SU-DHL-6 (cell line): ENCODE data around the gene ALPK1.

ENCODE experiments used
- H2AFZ ChIP-seq: fragments of 200-600 bp; sonication (generic); 2 replicates; pipeline ENCODE4 v1.6.1; 2014; ENCODE audit warnings: low read depth, mild to moderate bottlenecking, moderate library complexity, mixed read lengths, antibody characterized with exemption, low read length; ENCODE audit not compliant: severe bottlenecking
- H3F3A ChIP-seq: fragments of 200-600 bp; shearing (Covaris generic); 2 replicates; pipeline ENCODE4 v1.6.0; 2016; ENCODE audit warnings: antibody characterized with exemption, mild to moderate bottlenecking; ENCODE audit not compliant: insufficient read depth
- H3K27ac ChIP-seq: fragments of 200-600 bp; sonication (generic); 2 replicates; pipeline ENCODE4 v1.5.1; 2016; ENCODE audit warnings: low read depth, mild to moderate bottlenecking, low read length, moderate library complexity, mixed read lengths
- H3K27me3 ChIP-seq: fragments of 200-600 bp; sonication (generic), shearing (Covaris generic); 2 replicates; pipeline ENCODE4 v1.6.0; 2014; ENCODE audit warnings: mild to moderate bottlenecking, low read length
- H3K36me3 ChIP-seq: fragments of 200-600 bp; sonication (generic); 2 replicates; pipeline ENCODE4 v1.6.1; 2014; ENCODE audit warnings: mild to moderate bottlenecking, low read length, mixed read lengths
- H3K4me2 ChIP-seq: fragments of 300-600, 200-600 bp; shearing (Covaris generic), sonication (generic); 2 replicates; pipeline ENCODE4 v1.6.0; 2014; ENCODE audit warnings: low read length, low read depth, mild to moderate bottlenecking; ENCODE audit not compliant: poor library complexity, severe bottlenecking
- H3K4me3 ChIP-seq: fragments of 200-600 bp; sonication (generic); 2 replicates; pipeline ENCODE4 v1.5.1; 2014; ENCODE audit warnings: antibody characterized with exemption, low read length, mild to moderate bottlenecking, mixed read lengths; ENCODE audit not compliant: insufficient read depth, poor library complexity, severe bottlenecking
- H3K79me2 ChIP-seq: fragments of 200-600 bp; sonication (generic); 2 replicates; pipeline ENCODE4 v1.6.1; 2014; ENCODE audit warnings: mild to moderate bottlenecking, low read length, moderate library complexity; ENCODE audit not compliant: insufficient read depth
- H3K9ac ChIP-seq: fragments of 200-600 bp; sonication (generic); 2 replicates; pipeline ENCODE4 v1.7.0; 2014; ENCODE audit warnings: mild to moderate bottlenecking, low read length
- H3K9me2 ChIP-seq: fragments of 200-600 bp; sonication (generic); replicated peaks from 2 replicates; pipeline ENCODE4 v1.6.1; 2014; ENCODE audit warnings: low read length; ENCODE audit not compliant: insufficient read depth
- H3K9me3 ChIP-seq: fragments of 200-600 bp; sonication (generic); 2 replicates; pipeline ENCODE4 v1.6.1; 2014; ENCODE audit warnings: low read length, mixed read lengths; ENCODE audit not compliant: insufficient read depth
- H4K20me1 ChIP-seq: fragments of 200-600 bp; sonication (generic); 2 replicates; pipeline ENCODE4 v1.6.1; 2014; ENCODE audit warnings: low read depth, mild to moderate bottlenecking, antibody characterized with exemption, low read length, moderate library complexity, mixed read lengths
- EZH2phosphoT487 ChIP-seq: fragments of 200-600 bp; sonication (generic), shearing (Covaris generic); conservative IDR thresholded peaks from 2 replicates; pipeline ENCODE4 v1.6.1; 2018; ENCODE audit warnings: mild to moderate bottlenecking, antibody characterized with exemption, low read length, moderate library complexity, mixed read lengths
- TF ChIP-seq, protein P1 (sequence below): fragments of 200-600 bp; sonication (generic); IDR thresholded peaks from one replicate; pipeline ENCODE4 v1.5.1; 2017; ENCODE audit warnings: antibody characterized with exemption, mild to moderate bottlenecking, low read length, moderate library complexity; ENCODE audit not compliant: insufficient read depth, poor library complexity, severe bottlenecking

Gene ALPK1

DNA sequence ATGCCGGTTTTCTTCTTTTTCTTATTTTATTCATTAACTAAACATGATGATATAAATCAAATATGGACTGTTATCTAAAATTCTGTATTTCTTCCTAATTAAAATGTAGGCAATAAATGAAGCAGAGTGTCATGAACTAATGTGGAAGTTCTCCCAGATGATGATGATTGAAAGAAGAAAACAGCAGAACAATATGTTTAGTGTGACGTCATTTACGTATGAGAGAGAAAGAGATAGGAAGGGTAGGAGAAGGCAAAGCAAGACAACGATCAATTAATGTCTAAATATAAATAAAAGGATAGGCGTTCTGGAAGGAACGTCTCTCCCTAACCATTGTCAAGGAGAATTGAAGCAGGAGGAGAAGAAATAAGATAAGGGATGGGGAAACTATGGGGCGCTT lies 113.6 kb downstream of the ALPK1 start:
- Histone ChIP-seq H3K9me3 (no peaks in the 10 kb centered on the region), H3K79me2 (no peaks in the 10 kb centered on the region), H3K9me2 (no peaks in the 10 kb centered on the region), H3K36me3 (no peaks in the 10 kb centered on the region), H3K27me3 (no peaks in the 10 kb centered on the region), H2AFZ (no peak overlapping the region), H4K20me1 (no peaks in the 10 kb centered on the region), H3K4me2 (no peak overlapping the region), H3K4me3 (no peak overlapping the region), H3K27ac (no peak overlapping the region), H3F3A (no peaks in the 10 kb centered on the region), H3K9ac (no peak overlapping the region)
- TF ChIP-seq EZH2phosphoT487: no peak
- TF ChIP-seq, protein P1, sequence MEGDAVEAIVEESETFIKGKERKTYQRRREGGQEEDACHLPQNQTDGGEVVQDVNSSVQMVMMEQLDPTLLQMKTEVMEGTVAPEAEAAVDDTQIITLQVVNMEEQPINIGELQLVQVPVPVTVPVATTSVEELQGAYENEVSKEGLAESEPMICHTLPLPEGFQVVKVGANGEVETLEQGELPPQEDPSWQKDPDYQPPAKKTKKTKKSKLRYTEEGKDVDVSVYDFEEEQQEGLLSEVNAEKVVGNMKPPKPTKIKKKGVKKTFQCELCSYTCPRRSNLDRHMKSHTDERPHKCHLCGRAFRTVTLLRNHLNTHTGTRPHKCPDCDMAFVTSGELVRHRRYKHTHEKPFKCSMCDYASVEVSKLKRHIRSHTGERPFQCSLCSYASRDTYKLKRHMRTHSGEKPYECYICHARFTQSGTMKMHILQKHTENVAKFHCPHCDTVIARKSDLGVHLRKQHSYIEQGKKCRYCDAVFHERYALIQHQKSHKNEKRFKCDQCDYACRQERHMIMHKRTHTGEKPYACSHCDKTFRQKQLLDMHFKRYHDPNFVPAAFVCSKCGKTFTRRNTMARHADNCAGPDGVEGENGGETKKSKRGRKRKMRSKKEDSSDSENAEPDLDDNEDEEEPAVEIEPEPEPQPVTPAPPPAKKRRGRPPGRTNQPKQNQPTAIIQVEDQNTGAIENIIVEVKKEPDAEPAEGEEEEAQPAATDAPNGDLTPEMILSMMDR: no peak

DNA sequence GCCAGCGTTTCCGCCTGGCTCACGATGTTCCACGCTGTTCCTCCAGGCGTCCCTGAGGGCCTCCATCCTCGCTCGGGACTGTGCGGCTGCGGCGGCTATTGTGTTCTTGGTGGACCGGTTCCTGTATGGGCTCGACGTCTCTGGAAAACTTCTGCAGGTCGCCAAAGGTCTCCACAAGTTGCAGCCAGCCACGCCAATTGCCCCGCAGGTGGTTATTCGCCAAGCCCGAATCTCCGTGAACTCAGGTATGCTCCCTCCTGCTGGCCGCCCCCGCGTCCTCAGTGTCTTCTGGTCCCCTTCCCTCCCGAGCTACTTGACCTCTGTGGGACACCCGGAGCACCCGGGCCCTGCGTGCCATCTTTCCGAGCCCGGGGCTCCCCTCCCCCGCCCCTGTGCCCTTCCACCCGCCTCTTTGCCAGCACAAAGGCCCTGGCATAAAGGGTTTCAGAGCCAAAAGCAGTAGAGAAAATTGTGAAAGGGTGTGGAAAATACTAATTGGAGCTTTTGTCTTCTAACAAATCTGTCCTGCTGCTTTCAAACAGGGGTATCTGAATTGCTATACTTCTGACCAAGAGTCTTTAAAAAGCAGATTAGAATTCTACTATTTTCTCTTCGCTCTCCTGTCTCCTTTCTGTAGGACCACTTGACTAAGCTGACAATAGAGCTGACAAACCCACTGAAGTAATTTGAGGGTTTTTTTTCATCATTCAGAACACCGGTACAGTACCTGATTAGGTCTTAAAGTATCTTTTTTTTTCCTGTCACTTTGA lies 114.8 kb downstream of the ALPK1 start:
- Histone ChIP-seq H2AFZ (no peak overlapping the region), H3K9ac (no peak overlapping the region), H3K27ac (no peak overlapping the region), H3K36me3 (no peaks in the 10 kb centered on the region), H3K9me3 (no peaks in the 10 kb centered on the region), H3K79me2 (no peaks in the 10 kb centered on the region), H4K20me1 (no peaks in the 10 kb centered on the region), H3K4me2 (no peak overlapping the region), H3K9me2 (no peaks in the 10 kb centered on the region), H3K4me3 (no peak overlapping the region), H3F3A (no peaks in the 10 kb centered on the region), H3K27me3 (no peaks in the 10 kb centered on the region)
- TF ChIP-seq EZH2phosphoT487: no peak
- TF ChIP-seq, protein P1: no peak

DNA sequence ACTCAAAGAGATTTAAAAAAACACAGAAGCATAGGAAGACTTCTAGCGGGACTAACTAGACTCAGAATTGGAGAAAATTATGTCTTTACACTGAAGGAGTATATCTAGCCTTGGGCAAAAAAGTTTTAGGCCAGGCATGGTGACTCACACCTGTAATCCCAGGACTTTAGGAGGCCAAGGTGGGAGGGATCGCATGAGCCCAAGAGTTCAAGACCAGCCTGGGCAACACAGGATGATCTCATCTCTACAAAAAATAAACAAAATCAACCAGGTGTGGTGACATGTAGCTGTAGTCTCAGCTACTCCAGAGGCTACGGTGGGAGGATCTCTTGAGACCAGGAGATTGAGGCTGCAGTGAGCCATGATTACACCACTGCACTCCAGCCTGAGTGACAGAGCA lies 119.3 kb downstream of the ALPK1 start:
- H3K27me3 ChIP-seq: no peaks in the 10 kb centered on the region
- H3F3A ChIP-seq: no peaks in the 10 kb centered on the region
- TF ChIP-seq EZH2phosphoT487: no peak
- TF ChIP-seq, protein P1: no peak
- no peaks in the 10 kb centered on the region for H3K36me3 ChIP-seq
- H3K4me3 ChIP-seq: no peak overlapping the region
- no peak overlapping the region for H3K9ac ChIP-seq
- H2AFZ ChIP-seq: no peak overlapping the region
- H4K20me1 ChIP-seq: no peaks in the 10 kb centered on the region
- no peaks in the 10 kb centered on the region for H3K9me2 ChIP-seq
- no peaks in the 10 kb centered on the region for H3K9me3 ChIP-seq
- H3K79me2 ChIP-seq: no peaks in the 10 kb centered on the region
- H3K27ac ChIP-seq: no peak overlapping the region
- no peak overlapping the region for H3K4me2 ChIP-seq
